Measurements from ENCODE around the gene MRPS5.

- TF ChIP-seq CTCF (IDR thresholded peaks at IDR 0.05; ENCODE audit: low read length) (no peak), EZH2 (IDR thresholded peaks at IDR 0.05; ENCODE audit: borderline replicate concordance, low read length) (no peak)
Measured at GRCh38 chr2:95106081-95106480, 15.5 kb downstream of the MRPS5 start.
